Stomach (tissue), 9 donors: Measurements from ENCODE around the gene NOVA2. TPM values are rescaled to one million over a fixed set of nuclear protein-coding genes. Genes with fewer than 3 reads are reported as not detected.

Source experiments
- DNase-seq, 2 donors: peaks; one replicate each; pipeline versions ENCODE4 v3.0.0 to v3.0.0-alpha.2; 2013 to 2019
- H3K27ac ChIP-seq, 5 donors: fragments of 200-600 bp in 4 of 5; sonication (generic) in 4 of 5; one replicate each; pipeline ENCODE4 v1.5.1; 2013 to 2019; ENCODE audit warnings: mild to moderate bottlenecking in 1 of 5, moderate library complexity in 1 of 5
- H3K27me3 ChIP-seq, 3 donors: fragments of 200-600 bp; sonication (generic); one replicate each; pipeline ENCODE4 v1.5.1; 2017 to 2019; ENCODE audit warnings: mixed run types in 1 of 3
- H3K36me3 ChIP-seq, 4 donors: fragments of 200-600 bp; sonication (generic); 1 replicate in 3 of 4; 2 replicates in 1 of 4; pipeline ENCODE4 v1.5.1; 2016 to 2019
- H3K4me1 ChIP-seq, 4 donors: fragments of 200-600 bp; sonication (generic); one replicate each; pipeline ENCODE4 v1.5.1; 2016 to 2019
- H3K4me3 ChIP-seq, 4 donors: fragments of 200-600 bp; sonication (generic) in 3 of 4; one replicate each; pipeline ENCODE4 v1.5.1; 2016 to 2019; ENCODE audit warnings: mild to moderate bottlenecking in 1 of 4
- H3K9me3 ChIP-seq, 4 donors: fragments of 200-600 bp; sonication (generic); one replicate each; pipeline ENCODE4 v1.5.1; 2016 to 2019
- EP300 ChIP-seq: sonication (generic); formaldehyde crosslinking; IDR thresholded peaks from one replicate; pipeline ENCODE4 v1.6.1; 2017; ENCODE audit warnings: antibody characterized with exemption
- POLR2A ChIP-seq, 4 donors: fragments of 450-650 bp; IDR thresholded peaks; one replicate each; pipeline ENCODE4 v1.6.1; 2016; ENCODE audit warnings: antibody characterized with exemption in 4 of 4, control low read depth in 2 of 4, mild to moderate bottlenecking in 1 of 4, moderate library complexity in 1 of 4
- POLR2AphosphoS5 ChIP-seq, 3 donors: sonication (generic); formaldehyde crosslinking; IDR thresholded peaks; one replicate each; pipeline ENCODE4 v1.6.1; 2016; ENCODE audit warnings: antibody characterized with exemption in 3 of 3
- WGBS, 5 donors: extraction: QIAGEN DNeasy Blood & Tissue Kit in 3 of 5; methylation state at CpG; one replicate each; pipeline versions ENCODE4 v1.1.5 to v1.1.7; 2013 to 2018; 5-methylcytosine and 5-hydroxymethylcytosine counted together
- intact Hi-C: fragments of 100-400 bp; cut with DNase I; formaldehyde crosslinking; loops from one replicate; pipeline ENCODE4 v1.15.1; 2023; ENCODE audit warnings: low total_unique reads
- polyA plus RNA-seq, 3 donors: library from polyadenylated mRNA; stranded (reverse); fragments of 200-250 nt; gene quantifications; one replicate each; pipeline ENCODE4 v1.2.3, GENCODE V29; 2013
- total RNA-seq, 5 donors: library from RNA; depleted of rRNA; stranded (reverse); fragments of >200 nt; gene quantifications; one replicate each; pipeline versions ENCODE4 v1.1.0 to v1.2.3, GENCODE V29; 2014 to 2016
- TF ChIP-seq, protein P1 (sequence below), 7 experiments: fragments of 450-650 bp in 4 of 7; fragments of 200-600 bp in 3 of 7; sonication (generic) in 3 of 7; IDR thresholded peaks; one replicate each; pipeline ENCODE4 v1.5.1; 2016 to 2019; ENCODE audit warnings: antibody characterized with exemption in 7 of 7, control low read depth in 2 of 7, mild to moderate bottlenecking in 1 of 7
- donor health status: healthy with polysubstance abuse.
- donor health status: Bipolar disorder and iron deficiency.
- donor health status: healthy.

NOVA2 gene
- total and polyA plus RNA-seq, 8 donors = 0.38 to 10.7 (median 1.3) TPM; not detected in 2

DNA sequence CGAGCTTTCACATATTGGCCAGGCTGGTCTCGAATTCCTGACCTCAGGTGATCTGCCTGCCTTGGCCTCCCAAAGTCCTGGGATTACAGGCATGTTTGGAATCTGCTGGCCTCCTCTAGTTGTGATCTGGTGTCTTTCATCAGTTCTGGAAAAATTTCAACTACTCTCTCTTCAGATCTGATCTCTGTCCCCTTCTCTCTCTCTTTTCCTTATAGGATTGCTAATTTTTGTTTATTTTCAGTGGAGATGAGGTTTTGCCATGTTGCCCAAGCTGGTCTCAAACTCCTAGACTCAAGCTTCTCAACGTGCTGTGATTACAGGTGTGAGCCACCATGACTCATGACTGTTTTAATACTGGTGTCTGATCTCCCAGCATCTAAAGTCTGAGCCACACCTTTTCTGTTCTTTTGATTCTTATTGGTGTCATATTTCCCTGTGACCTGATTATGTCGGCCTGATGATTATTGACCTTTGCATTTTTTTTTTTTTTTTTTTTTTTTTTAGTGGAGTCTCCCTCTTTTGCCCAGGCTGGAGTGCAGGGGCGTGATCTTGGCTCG is 48.7 kb downstream of the NOVA2 start:
- WGBS, 5 donors = 52 to 69% (median 61%) methylated on average over 6 of the region's 6 CpGs
- no peak for DNase-seq
- Histone ChIP-seq H3K27ac (no peak overlapping the region), H3K4me3 (no peak overlapping the region), H3K36me3 (no peaks in the 10 kb centered on the region), H3K27me3 (peaks cover 0 to 13% (median 0%) of the 10 kb centered on the region in 3 donors), H3K4me1 (peaks cover 6 to 9% (median 7%) of the 10 kb centered on the region in 4 donors), H3K9me3 (no peaks in the 10 kb centered on the region)
- TF ChIP-seq, protein P1, sequence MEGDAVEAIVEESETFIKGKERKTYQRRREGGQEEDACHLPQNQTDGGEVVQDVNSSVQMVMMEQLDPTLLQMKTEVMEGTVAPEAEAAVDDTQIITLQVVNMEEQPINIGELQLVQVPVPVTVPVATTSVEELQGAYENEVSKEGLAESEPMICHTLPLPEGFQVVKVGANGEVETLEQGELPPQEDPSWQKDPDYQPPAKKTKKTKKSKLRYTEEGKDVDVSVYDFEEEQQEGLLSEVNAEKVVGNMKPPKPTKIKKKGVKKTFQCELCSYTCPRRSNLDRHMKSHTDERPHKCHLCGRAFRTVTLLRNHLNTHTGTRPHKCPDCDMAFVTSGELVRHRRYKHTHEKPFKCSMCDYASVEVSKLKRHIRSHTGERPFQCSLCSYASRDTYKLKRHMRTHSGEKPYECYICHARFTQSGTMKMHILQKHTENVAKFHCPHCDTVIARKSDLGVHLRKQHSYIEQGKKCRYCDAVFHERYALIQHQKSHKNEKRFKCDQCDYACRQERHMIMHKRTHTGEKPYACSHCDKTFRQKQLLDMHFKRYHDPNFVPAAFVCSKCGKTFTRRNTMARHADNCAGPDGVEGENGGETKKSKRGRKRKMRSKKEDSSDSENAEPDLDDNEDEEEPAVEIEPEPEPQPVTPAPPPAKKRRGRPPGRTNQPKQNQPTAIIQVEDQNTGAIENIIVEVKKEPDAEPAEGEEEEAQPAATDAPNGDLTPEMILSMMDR (IDR thresholded peaks at IDR 0.05) = no peak
- TF ChIP-seq POLR2AphosphoS5 (IDR thresholded peaks at IDR 0.05) (no peak), EP300 (no peak), POLR2A (IDR thresholded peaks at IDR 0.05) (no peak)
- intact Hi-C loops = no loop called here

DNA sequence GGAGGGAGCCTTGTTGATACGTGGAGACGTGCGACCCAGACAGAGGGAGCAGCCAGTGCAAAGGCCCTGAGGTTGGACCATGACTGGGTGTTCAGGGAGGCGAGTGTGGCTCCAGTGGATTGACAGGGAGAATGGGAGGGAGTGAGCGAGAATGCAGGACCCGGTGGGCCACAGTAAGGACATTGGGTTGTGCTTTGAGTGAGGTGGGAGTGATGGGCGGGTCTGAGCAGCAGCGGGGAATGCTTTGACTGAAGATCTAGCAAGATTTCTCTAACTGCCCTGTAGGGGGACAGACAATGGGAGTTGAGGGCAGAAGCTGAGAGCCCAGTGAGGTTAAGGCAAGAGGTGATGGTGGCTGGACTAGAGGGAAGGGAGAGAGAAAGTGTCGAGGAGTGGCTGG is 51.4 kb downstream of the NOVA2 start:
- H3K27ac ChIP-seq = no peak overlapping the region
- no peaks in the 10 kb centered on the region for H3K36me3 ChIP-seq
- WGBS, 5 donors = 51 to 63% (median 59%) methylated on average over 9 of the region's 9 CpGs
- intact Hi-C loops = no loop called here
- peaks cover 0 to 26% (median 5%) of the 10 kb centered on the region in 3 donors for H3K27me3 ChIP-seq
- no peaks in the 10 kb centered on the region for H3K4me1 ChIP-seq
- H3K4me3 ChIP-seq = no peak overlapping the region
- DNase-seq = no peak
- no peaks in the 10 kb centered on the region for H3K9me3 ChIP-seq
- TF ChIP-seq EP300 (no peak), POLR2A (IDR thresholded peaks at IDR 0.05) (no peak), POLR2AphosphoS5 (IDR thresholded peaks at IDR 0.05) (no peak)
- TF ChIP-seq, protein P1 (IDR thresholded peaks at IDR 0.05) = no peak

DNA sequence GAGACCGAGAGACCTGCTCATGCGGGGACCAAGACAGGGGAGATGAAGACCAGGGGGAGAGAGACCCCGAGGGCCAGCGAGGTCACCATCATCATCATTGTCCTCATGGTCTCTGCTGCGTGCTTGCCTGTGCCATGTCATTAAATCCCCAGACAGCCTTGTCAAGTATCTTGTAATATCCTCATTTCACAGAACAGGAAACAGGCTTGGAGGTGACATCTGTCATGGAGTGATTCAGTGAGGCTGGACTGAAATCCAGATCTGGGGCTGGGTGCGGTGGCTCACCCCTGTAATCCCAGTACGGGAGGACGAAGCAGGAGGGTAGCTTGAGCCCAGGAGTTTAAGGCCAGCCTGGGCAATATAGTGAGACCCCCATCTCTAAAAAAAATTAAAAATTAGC is 53.2 kb downstream of the NOVA2 start:
- intact Hi-C loops = no loop called here
- H3K27ac ChIP-seq = no peak overlapping the region
- H3K36me3 ChIP-seq = no peaks in the 10 kb centered on the region
- H3K4me1 ChIP-seq = no peaks in the 10 kb centered on the region
- no peak for DNase-seq
- H3K27me3 ChIP-seq = peaks cover 0 to 40% (median 5%) of the 10 kb centered on the region in 3 donors
- WGBS, 5 donors = 62 to 71% (median 70%) methylated on average over 7 to 8 of the region's 8 CpGs
- TF ChIP-seq, protein P1 (IDR thresholded peaks at IDR 0.05) = no peak
- no peak for TF ChIP-seq POLR2AphosphoS5 (IDR thresholded peaks at IDR 0.05)
- no peak for TF ChIP-seq POLR2A (IDR thresholded peaks at IDR 0.05)
- TF ChIP-seq EP300 = no peak
- no peak overlapping the region for H3K4me3 ChIP-seq
- H3K9me3 ChIP-seq = no peaks in the 10 kb centered on the region

DNA sequence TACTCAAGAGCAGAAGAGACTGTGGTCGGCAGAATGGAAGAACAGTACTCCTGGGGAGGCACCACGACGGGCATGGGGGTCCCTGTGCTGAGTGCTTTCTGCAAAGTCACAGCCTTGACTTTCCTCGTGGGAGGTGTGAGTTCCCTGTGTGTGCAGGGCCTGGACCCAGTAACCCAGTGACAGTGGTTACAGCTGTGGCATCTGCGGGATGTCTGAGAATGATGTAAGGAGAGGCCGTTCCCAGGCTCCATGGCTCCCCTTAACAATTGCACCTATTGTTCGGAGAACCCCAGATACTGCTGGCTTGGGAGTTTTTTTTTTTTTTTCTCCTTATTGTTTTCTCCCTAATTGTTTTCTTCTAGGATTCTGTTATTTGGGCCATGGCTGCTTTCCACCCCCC is 54.0 kb downstream of the NOVA2 start:
- intact Hi-C loops = loop anchor here (10.0 kb wide), 1 partner anchor 85 kb away; no protein-coding TSS in a partner anchor
- no peaks in the 10 kb centered on the region for H3K36me3 ChIP-seq
- 40 to 56% (median 54%) methylated on average over 7 of the region's 7 CpGs for WGBS, 5 donors
- H3K27me3 ChIP-seq = peaks cover 0 to 45% (median 5%) of the 10 kb centered on the region in 3 donors
- H3K4me1 ChIP-seq = no peaks in the 10 kb centered on the region
- TF ChIP-seq EP300 (no peak), POLR2A (IDR thresholded peaks at IDR 0.05) (no peak), POLR2AphosphoS5 (IDR thresholded peaks at IDR 0.05) (no peak)
- TF ChIP-seq, protein P1 (IDR thresholded peaks at IDR 0.05) = no peak
- no peaks in the 10 kb centered on the region for H3K9me3 ChIP-seq
- H3K27ac ChIP-seq = no peak overlapping the region
- DNase-seq = no peak
- no peak overlapping the region for H3K4me3 ChIP-seq
